HepG2 (cell line): Measurements from ENCODE around the gene SECTM1. TPM values are rescaled to one million over a fixed set of nuclear protein-coding genes. Genes with fewer than 3 reads are reported as not detected.
A peak's percentile ranks its signal among the peaks of the same experiment; 100 is the strongest.

Source experiments
- ARNT2 ChIP-seq: sonication (generic); formaldehyde crosslinking; IDR thresholded peaks from 2 replicates; pipeline ENCODE4 v1.8.0; 2022; ENCODE audit warnings: mild to moderate bottlenecking, low read depth, missing genetic modification reagents, moderate library complexity
- EP300 ChIP-seq, 3 experiments: sonication (generic) in 1 of 3; formaldehyde crosslinking in 1 of 3; IDR thresholded peaks; 2 replicates each; pipeline versions ENCODE4 v1.5.1 to v1.6.1; 2011 to 2020; ENCODE audit warnings: low read depth in 2 of 3, low read length in 2 of 3, borderline replicate concordance in 1 of 3, improper control_type of control experiment in 1 of 3, mild to moderate bottlenecking in 1 of 3, missing genetic modification reagents in 1 of 3, moderate library complexity in 1 of 3
- GABPA ChIP-seq, 2 experiments: IDR thresholded peaks; 2 replicates each; pipeline ENCODE4 v1.6.1; 2011 to 2016; ENCODE audit warnings: low read depth in 2 of 2, low read length in 1 of 2, missing biosample characterization in 1 of 2, missing genetic modification characterization in 1 of 2
- MEIS1 ChIP-seq: sonication (generic); formaldehyde crosslinking; IDR thresholded peaks from 2 replicates; pipeline ENCODE4 v1.9.0; 2021; ENCODE audit warnings: mild to moderate bottlenecking, missing genetic modification reagents, moderate library complexity, borderline replicate concordance
- NKX3-1 ChIP-seq: sonication (generic); formaldehyde crosslinking; IDR thresholded peaks from 2 replicates; pipeline ENCODE4 v1.5.0; 2020; ENCODE audit warnings: missing genetic modification reagents
- TSC22D2 ChIP-seq: sonication (generic); formaldehyde crosslinking; IDR thresholded peaks from 2 replicates; pipeline ENCODE4 v1.5.1; 2020; ENCODE audit warnings: missing genetic modification reagents, mild to moderate bottlenecking, borderline replicate concordance
- ZNF598 ChIP-seq: sonication (generic); formaldehyde crosslinking; IDR thresholded peaks from 2 replicates; pipeline ENCODE4 v1.5.1; 2020; ENCODE audit warnings: mild to moderate bottlenecking, missing genetic modification reagents, borderline replicate concordance
- ZNF615 ChIP-seq: sonication (generic); formaldehyde crosslinking; IDR thresholded peaks from 2 replicates; pipeline ENCODE4 v1.5.0; 2020; ENCODE audit warnings: mild to moderate bottlenecking, missing genetic modification reagents, borderline replicate concordance
- ZNF816 ChIP-seq: sonication (generic); formaldehyde crosslinking; IDR thresholded peaks from 2 replicates; pipeline ENCODE4 v1.8.0; 2022; ENCODE audit warnings: missing genetic modification reagents, mild to moderate bottlenecking, borderline replicate concordance
- ZSCAN30 ChIP-seq: sonication (generic); formaldehyde crosslinking; IDR thresholded peaks from 2 replicates; pipeline ENCODE4 v1.5.0; 2020; ENCODE audit warnings: mild to moderate bottlenecking, missing genetic modification reagents
- polyA plus RNA-seq, 8 experiments: library from polyadenylated mRNA; depleted of rRNA in 3 of 8; stranded (reverse) in 7 of 8; unstranded in 1 of 8; fragments of >200 nt; fragmentation: Illumina TruSeq in 4 of 8; extraction: Trizol in 4 of 8; gene quantifications; 2 replicates each; pipeline versions ENCODE4 v1.2.1 to v1.2.3, GENCODE V29; 2011 to 2016; ENCODE audit warnings: low read depth in 4 of 8, missing spikeins in 1 of 8, mixed read lengths in 1 of 8; ENCODE audit not compliant: insufficient read depth in 1 of 8
- total RNA-seq, 5 experiments: library from RNA; depleted of rRNA; stranded (reverse); fragments of >200 nt; fragmentation: Illumina TruSeq; extraction: Trizol; gene quantifications; 2 replicates each; pipeline ENCODE4 v1.2.3, GENCODE V29; 2016; ENCODE audit warnings: low read depth in 1 of 5
- TF ChIP-seq, protein P1 (sequence below): sonication (generic); formaldehyde crosslinking; IDR thresholded peaks from 2 replicates; pipeline ENCODE4 v1.5.1; 2020; ENCODE audit warnings: missing genetic modification reagents, mild to moderate bottlenecking, borderline replicate concordance
- TF ChIP-seq, protein P2 (sequence below): sonication (generic); formaldehyde crosslinking; IDR thresholded peaks from 2 replicates; pipeline ENCODE4 v1.5.0; 2020; ENCODE audit warnings: missing genetic modification reagents, mild to moderate bottlenecking, borderline replicate concordance
- TF ChIP-seq, protein P3 (sequence below): sonication (generic); formaldehyde crosslinking; IDR thresholded peaks from 2 replicates; pipeline ENCODE4 v1.4.0; 2020; ENCODE audit warnings: missing genetic modification reagents
- TF ChIP-seq, protein P4 (sequence below): sonication (generic); formaldehyde crosslinking; IDR thresholded peaks from 2 replicates; pipeline ENCODE4 v1.4.0; 2020; ENCODE audit warnings: missing genetic modification reagents, borderline replicate concordance
- TF ChIP-seq, protein P5 (sequence below): sonication (generic); formaldehyde crosslinking; IDR thresholded peaks from 2 replicates; pipeline ENCODE4 v1.4.0; 2020; ENCODE audit warnings: missing genetic modification reagents

SECTM1 gene
- total and polyA plus RNA-seq, 2 of the 13 experiments (the other 11 are each of a cell fraction or from before 2014, with no cell fraction given): 3.5 to 5.3 TPM

DNA sequence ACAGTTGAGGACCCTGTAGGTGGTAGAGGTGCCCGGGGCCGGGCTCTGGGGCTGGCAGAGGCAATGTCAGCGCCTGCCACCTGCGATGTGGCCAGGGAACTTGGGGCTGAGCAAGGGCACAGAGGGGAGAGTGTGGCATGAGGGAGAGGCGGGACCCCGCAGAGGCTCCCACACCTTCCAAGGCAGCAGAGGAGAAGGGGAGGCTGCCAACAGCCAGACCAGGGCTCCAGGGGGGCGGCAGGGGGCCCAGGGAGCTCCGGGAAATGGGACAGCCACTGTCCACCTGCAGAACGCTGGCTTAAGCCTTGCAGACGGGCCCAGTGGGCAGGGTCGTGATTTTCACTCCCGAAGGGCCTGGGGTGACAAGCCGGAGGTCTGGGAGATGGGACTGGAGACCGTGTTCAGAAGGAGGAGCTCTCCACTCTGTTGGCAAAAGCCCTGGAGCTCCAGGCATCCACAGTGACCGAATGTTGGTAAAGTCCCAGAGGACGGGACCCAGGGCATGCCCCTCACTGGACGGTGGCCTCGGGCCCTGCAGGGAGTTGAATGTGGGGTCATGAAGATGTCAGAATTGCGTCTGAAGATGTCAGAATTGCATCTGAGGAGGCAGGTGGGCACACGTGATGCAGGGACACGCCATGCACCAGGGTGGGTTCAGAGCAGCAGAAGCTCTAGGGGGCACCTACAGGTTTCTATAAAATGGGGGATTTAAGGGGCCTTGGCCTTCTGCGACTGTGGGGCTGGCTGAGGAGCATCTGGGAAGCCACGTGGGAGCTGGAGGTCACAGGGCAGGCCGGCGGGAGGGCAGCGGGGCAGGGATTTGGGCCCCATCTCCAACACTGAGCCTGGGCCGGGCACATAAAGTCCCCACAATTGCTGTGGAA, 34.8 kb downstream of the SECTM1 start (continued):
- TF ChIP-seq, protein P1, sequence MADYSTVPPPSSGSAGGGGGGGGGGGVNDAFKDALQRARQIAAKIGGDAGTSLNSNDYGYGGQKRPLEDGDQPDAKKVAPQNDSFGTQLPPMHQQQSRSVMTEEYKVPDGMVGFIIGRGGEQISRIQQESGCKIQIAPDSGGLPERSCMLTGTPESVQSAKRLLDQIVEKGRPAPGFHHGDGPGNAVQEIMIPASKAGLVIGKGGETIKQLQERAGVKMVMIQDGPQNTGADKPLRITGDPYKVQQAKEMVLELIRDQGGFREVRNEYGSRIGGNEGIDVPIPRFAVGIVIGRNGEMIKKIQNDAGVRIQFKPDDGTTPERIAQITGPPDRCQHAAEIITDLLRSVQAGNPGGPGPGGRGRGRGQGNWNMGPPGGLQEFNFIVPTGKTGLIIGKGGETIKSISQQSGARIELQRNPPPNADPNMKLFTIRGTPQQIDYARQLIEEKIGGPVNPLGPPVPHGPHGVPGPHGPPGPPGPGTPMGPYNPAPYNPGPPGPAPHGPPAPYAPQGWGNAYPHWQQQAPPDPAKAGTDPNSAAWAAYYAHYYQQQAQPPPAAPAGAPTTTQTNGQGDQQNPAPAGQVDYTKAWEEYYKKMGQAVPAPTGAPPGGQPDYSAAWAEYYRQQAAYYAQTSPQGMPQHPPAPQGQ (CRISPR knock-in tag): no peak
- TF ChIP-seq, protein P2, sequence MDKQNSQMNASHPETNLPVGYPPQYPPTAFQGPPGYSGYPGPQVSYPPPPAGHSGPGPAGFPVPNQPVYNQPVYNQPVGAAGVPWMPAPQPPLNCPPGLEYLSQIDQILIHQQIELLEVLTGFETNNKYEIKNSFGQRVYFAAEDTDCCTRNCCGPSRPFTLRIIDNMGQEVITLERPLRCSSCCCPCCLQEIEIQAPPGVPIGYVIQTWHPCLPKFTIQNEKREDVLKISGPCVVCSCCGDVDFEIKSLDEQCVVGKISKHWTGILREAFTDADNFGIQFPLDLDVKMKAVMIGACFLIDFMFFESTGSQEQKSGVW (CRISPR knock-in tag): no peak
- TF ChIP-seq ZNF615 (CRISPR knock-in tag) (0 out of 2 replicates have a peak, but pooled peaks have one; percentile 20), ZSCAN30 (CRISPR knock-in tag) (0 out of 2 replicates have a peak, but pooled peaks have one; percentile 59), EP300 (IDR thresholded peaks at IDR 0.05; ENCODE audit: low read depth in 2 of 2, low read length in 2 of 2) (no peak), EP300 (CRISPR knock-in tag; IDR thresholded peaks at IDR 0.05; ENCODE audit: borderline replicate concordance) (no peak; the same call in 1 of the 2 replicates), NKX3-1 (CRISPR knock-in tag) (0 out of 2 replicates have a peak, but pooled peaks have one; percentile 16), ZNF816 (no peak), GABPA (IDR thresholded peaks at IDR 0.05; ENCODE audit: low read depth, low read length) (no peak), GABPA (CRISPR knock-in tag; IDR thresholded peaks at IDR 0.05; ENCODE audit: low read depth) (no peak), ARNT2 (CRISPR knock-in tag) (0 out of 2 replicates have a peak, but pooled peaks have one; percentile 13), MEIS1 (CRISPR knock-in tag) (0 out of 2 replicates have a peak, but pooled peaks have one; percentile 40), TSC22D2 (CRISPR knock-in tag) (peak; percentile 82), ZNF598 (CRISPR knock-in tag) (no peak)
- TF ChIP-seq, protein P3, sequence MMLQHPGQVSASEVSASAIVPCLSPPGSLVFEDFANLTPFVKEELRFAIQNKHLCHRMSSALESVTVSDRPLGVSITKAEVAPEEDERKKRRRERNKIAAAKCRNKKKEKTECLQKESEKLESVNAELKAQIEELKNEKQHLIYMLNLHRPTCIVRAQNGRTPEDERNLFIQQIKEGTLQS (CRISPR knock-in tag): no peak
- TF ChIP-seq, protein P4, sequence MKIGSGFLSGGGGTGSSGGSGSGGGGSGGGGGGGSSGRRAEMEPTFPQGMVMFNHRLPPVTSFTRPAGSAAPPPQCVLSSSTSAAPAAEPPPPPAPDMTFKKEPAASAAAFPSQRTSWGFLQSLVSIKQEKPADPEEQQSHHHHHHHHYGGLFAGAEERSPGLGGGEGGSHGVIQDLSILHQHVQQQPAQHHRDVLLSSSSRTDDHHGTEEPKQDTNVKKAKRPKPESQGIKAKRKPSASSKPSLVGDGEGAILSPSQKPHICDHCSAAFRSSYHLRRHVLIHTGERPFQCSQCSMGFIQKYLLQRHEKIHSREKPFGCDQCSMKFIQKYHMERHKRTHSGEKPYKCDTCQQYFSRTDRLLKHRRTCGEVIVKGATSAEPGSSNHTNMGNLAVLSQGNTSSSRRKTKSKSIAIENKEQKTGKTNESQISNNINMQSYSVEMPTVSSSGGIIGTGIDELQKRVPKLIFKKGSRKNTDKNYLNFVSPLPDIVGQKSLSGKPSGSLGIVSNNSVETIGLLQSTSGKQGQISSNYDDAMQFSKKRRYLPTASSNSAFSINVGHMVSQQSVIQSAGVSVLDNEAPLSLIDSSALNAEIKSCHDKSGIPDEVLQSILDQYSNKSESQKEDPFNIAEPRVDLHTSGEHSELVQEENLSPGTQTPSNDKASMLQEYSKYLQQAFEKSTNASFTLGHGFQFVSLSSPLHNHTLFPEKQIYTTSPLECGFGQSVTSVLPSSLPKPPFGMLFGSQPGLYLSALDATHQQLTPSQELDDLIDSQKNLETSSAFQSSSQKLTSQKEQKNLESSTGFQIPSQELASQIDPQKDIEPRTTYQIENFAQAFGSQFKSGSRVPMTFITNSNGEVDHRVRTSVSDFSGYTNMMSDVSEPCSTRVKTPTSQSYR (CRISPR knock-in tag): no peak
- TF ChIP-seq, protein P5, sequence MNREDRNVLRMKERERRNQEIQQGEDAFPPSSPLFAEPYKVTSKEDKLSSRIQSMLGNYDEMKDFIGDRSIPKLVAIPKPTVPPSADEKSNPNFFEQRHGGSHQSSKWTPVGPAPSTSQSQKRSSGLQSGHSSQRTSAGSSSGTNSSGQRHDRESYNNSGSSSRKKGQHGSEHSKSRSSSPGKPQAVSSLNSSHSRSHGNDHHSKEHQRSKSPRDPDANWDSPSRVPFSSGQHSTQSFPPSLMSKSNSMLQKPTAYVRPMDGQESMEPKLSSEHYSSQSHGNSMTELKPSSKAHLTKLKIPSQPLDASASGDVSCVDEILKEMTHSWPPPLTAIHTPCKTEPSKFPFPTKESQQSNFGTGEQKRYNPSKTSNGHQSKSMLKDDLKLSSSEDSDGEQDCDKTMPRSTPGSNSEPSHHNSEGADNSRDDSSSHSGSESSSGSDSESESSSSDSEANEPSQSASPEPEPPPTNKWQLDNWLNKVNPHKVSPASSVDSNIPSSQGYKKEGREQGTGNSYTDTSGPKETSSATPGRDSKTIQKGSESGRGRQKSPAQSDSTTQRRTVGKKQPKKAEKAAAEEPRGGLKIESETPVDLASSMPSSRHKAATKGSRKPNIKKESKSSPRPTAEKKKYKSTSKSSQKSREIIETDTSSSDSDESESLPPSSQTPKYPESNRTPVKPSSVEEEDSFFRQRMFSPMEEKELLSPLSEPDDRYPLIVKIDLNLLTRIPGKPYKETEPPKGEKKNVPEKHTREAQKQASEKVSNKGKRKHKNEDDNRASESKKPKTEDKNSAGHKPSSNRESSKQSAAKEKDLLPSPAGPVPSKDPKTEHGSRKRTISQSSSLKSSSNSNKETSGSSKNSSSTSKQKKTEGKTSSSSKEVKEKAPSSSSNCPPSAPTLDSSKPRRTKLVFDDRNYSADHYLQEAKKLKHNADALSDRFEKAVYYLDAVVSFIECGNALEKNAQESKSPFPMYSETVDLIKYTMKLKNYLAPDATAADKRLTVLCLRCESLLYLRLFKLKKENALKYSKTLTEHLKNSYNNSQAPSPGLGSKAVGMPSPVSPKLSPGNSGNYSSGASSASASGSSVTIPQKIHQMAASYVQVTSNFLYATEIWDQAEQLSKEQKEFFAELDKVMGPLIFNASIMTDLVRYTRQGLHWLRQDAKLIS (CRISPR knock-in tag): no peak
